Measurements from ENCODE around the gene CYP27B1. TPM values are rescaled to one million over a fixed set of nuclear protein-coding genes. Genes with fewer than 3 reads are reported as not detected.

The CYP27B1 gene
- total and polyA plus RNA-seq, 3 donors from 2014 or later: 2.2 to 30.2 (median 3.9) TPM

- 4% methylated on average over 20 to 49 of the region's 49 CpGs for WGBS, 2 donors
- Histone ChIP-seq H3K27ac (no peak overlapping the region), H3K27me3 (no peaks in the 10 kb centered on the region), H3K36me3 (ENCODE audit: low read depth, missing control alignments) (no peaks in the 10 kb centered on the region), H3K4me3 (peak overlapping the region in 1 of 2 donors; percentile 4), H3K4me1 (peaks cover 15% of the 10 kb centered on the region), H3K9me3 (no peaks in the 10 kb centered on the region)
- no peak for DNase-seq
- TF ChIP-seq POLR2A (IDR thresholded peaks at IDR 0.05) (no peak), CTCF (IDR thresholded peaks at IDR 0.05) (no peak)
- intact Hi-C loops (cut with DNase I; ENCODE audit: low total_unique reads): no loop called here
Observed at GRCh38 chr12:57735952-57736740, 30.7 kb downstream of the CYP27B1 start.

GRCh38 chr12:57735198-57735855, 31.6 kb downstream of the CYP27B1 start:
- H3K4me1 ChIP-seq: peaks cover 15% of the 10 kb centered on the region

GRCh38 chr12:57734591-57734990, 32.3 kb downstream of the CYP27B1 start:
- H3K36me3 ChIP-seq (ENCODE audit: low read depth, missing control alignments): no peaks in the 10 kb centered on the region
- H3K4me3 ChIP-seq: no peak overlapping the region
- no peaks in the 10 kb centered on the region for H3K27me3 ChIP-seq
- 77 to 87% methylated on average over 4 of the region's 4 CpGs for WGBS, 2 donors
- no peak overlapping the region for H3K27ac ChIP-seq
- H3K4me1 ChIP-seq: peaks cover 15% of the 10 kb centered on the region
- no peaks in the 10 kb centered on the region for H3K9me3 ChIP-seq
- DNase-seq: no peak
- intact Hi-C loops (cut with DNase I; ENCODE audit: low total_unique reads): no loop called here
- TF ChIP-seq POLR2A (IDR thresholded peaks at IDR 0.05): no peak
- no peak for TF ChIP-seq CTCF (IDR thresholded peaks at IDR 0.05)

More at GRCh38 chr12:57735198-57735855, 31.6 kb downstream of the CYP27B1 start:
- Histone ChIP-seq H3K9me3 (no peaks in the 10 kb centered on the region), H3K27ac (no peak overlapping the region), H3K27me3 (no peaks in the 10 kb centered on the region), H3K4me3 (no peak overlapping the region), H3K36me3 (ENCODE audit: low read depth, missing control alignments) (no peaks in the 10 kb centered on the region)
- TF ChIP-seq CTCF (IDR thresholded peaks at IDR 0.05) (no peak), POLR2A (IDR thresholded peaks at IDR 0.05) (no peak)
- intact Hi-C loops (cut with DNase I; ENCODE audit: low total_unique reads): no loop called here
- no peak for DNase-seq
- 12 to 19% methylated on average over 4 to 8 of the region's 8 CpGs for WGBS, 2 donors

- no peak overlapping the region for H3K27ac ChIP-seq
- TF ChIP-seq POLR2A (IDR thresholded peaks at IDR 0.05) (no peak), CTCF (IDR thresholded peaks at IDR 0.05) (no peak)
- H3K4me3 ChIP-seq: no peak overlapping the region
- peaks cover 15% of the 10 kb centered on the region for H3K4me1 ChIP-seq
- H3K36me3 ChIP-seq (ENCODE audit: low read depth, missing control alignments): no peaks in the 10 kb centered on the region
- no peaks in the 10 kb centered on the region for H3K9me3 ChIP-seq
- H3K27me3 ChIP-seq: no peaks in the 10 kb centered on the region
- intact Hi-C loops (cut with DNase I; ENCODE audit: low total_unique reads): no loop called here
- no peak for DNase-seq
- WGBS, 2 donors: 80 to 100% methylated on average over 2 to 6 of the region's 6 CpGs
Observed at GRCh38 chr12:57733928-57734327, 33.0 kb downstream of the CYP27B1 start.
